Ovary (tissue), 3 donors: Measurements from ENCODE around the gene RPS6KA1.

Source experiments
- CTCF ChIP-seq, 3 donors: fragments of 450-650 bp in 2 of 3; fragments of 200-600 bp in 1 of 3; IDR thresholded peaks; one replicate each; pipeline versions ENCODE4 v1.5.1 to v1.8.0; 2016 to 2022; ENCODE audit warnings: antibody characterized with exemption in 3 of 3, mild to moderate bottlenecking in 1 of 3
- EP300 ChIP-seq: sonication (generic); formaldehyde crosslinking; IDR thresholded peaks from one replicate; pipeline ENCODE4 v1.6.1; 2017; ENCODE audit warnings: antibody characterized with exemption
- POLR2A ChIP-seq: fragments of 450-650 bp; IDR thresholded peaks from one replicate; pipeline ENCODE4 v1.6.1; 2017; ENCODE audit warnings: antibody characterized with exemption, mild to moderate bottlenecking, moderate library complexity
- donor health status: DM: no; HTN: no; CAD: no.

GRCh38 chr1:26536081-26536480, 6.5 kb downstream of the RPS6KA1 start:
- TF ChIP-seq CTCF (IDR thresholded peaks at IDR 0.05) (no peak), POLR2A (no peak), EP300 (no peak)
